ENCODE data around the gene HYLS1.

The HYLS1 gene

DNA sequence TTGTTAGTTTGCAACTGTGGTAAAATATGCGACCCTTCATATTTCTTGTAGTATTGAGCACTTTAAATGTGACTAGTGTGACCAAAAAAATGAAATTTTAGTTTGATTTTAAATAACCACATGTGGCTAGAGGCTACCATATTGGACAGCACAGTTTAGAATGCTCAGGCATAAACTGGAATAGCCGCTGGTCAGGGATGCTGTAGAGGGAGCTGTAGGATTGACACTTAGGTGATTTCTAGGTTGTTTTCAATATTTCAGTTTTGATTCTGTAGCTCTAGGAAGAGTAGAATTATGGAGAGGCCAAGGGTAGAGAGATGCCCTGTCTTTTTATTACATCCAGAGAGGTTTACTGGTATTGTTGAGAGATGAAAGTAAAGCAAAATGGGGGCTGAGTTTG is 47.6 kb downstream of the HYLS1 start:
- no peak for DNase-seq

DNA sequence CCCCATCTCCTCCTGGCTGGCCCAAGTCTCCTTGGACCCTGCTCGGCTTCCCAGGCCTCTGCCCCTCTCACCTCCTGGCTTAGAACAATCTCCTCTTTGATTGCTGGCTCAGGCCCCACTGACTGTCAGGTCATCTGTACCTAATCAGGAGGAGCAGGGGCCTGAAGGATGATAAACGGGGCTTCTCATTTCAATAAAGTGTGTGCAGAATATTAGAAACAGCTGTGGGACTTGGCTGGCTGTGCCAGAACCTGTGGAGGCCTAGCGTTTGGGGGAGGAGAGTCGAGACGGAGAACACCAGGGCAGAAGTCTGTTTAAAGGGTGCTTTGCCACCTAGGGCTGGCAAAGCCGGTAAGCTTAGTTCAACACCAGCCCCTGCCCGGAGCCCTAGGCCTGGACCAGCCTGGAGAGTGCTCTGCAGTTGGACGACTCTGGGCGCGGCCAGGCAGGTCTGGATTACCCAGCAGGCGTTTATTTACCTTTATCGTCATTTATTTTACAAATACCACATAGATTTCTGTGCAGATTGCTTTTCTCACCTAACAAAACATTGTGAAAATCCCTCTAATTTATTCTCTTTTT is 48.2 kb downstream of the HYLS1 start:
- DNase-seq: no peak

DNA sequence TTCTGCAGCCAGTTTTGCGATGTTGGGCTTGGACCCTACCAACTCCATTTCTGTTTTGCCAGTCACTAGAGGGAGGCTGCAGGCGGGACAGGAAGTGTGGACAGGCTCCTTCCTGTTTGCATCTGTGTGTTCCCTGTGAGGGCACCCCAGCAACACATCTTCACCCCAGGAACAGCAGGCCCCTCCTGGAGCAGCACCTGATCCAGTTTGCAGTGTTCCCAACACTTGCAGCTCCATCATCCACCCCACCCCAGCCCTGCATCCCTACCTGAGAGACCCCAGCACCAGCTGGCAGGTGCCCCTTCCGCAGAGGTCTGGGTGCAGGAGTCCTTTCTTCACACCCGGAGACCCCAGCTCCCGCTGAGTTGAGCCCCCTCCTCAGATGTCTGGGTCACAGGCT is 51.0 kb downstream of the HYLS1 start:
- DNase-seq: no peak

DNA sequence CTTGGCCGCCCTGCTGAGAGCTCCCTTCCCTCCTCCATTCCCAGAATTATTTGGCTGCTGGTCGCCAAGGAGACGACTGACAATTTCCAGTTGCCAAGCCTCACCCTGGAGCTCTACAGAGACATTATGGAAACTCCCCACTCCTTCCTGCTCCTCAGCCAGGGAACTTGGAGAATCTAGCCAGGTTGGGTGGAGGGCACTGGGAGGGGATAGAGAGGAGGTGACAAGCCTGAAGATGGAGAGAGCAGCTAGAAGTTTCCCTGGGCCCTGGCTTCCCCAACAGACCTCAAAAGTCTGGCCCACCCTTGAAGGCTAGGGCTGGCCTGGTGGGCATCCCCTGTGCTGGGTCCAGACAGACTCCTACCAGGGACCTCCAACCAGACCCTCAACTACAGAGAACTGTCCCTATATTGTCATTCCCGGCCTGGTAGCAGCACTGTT is 51.6 kb downstream of the HYLS1 start:
- DNase-seq: no peak

DNA sequence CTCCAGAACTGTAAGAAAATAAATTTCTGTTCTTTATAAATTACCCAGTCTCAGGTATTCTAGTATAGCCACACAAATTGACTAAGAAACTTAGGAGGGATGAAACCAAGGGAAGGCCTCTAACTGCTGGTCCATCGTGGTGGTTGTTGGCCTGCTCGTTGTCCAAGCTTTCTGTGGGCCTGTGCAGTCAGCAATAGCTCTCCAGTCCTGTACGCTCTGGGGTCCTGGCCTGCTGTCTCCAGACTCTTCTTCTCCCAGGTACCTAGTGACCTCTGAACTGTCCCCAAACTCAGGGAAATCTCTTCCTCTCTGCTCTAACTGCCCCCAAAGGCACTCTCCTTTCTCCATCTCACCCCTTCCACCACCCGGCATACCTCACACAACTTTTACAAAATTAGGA is 52.7 kb downstream of the HYLS1 start:
- DNase-seq: no peak

DNA sequence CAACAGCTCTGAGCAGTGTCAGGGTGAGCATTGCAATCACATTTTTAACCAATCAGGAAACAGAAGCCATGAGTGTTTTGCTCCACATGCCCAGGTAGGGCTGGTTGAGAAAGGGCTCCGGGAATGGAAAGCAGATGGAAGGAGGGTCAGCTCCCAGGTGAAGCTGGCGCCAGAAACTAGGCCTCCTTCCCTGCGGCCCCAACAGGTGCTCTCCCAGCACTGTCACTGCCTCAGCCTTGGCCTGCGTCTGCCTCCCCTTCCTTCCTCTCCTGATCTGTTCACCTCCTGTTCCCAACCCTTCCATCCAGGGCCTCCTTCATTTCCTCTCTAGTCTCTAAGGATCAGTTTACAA is 53.8 kb downstream of the HYLS1 start:
- DNase-seq: no peak

DNA sequence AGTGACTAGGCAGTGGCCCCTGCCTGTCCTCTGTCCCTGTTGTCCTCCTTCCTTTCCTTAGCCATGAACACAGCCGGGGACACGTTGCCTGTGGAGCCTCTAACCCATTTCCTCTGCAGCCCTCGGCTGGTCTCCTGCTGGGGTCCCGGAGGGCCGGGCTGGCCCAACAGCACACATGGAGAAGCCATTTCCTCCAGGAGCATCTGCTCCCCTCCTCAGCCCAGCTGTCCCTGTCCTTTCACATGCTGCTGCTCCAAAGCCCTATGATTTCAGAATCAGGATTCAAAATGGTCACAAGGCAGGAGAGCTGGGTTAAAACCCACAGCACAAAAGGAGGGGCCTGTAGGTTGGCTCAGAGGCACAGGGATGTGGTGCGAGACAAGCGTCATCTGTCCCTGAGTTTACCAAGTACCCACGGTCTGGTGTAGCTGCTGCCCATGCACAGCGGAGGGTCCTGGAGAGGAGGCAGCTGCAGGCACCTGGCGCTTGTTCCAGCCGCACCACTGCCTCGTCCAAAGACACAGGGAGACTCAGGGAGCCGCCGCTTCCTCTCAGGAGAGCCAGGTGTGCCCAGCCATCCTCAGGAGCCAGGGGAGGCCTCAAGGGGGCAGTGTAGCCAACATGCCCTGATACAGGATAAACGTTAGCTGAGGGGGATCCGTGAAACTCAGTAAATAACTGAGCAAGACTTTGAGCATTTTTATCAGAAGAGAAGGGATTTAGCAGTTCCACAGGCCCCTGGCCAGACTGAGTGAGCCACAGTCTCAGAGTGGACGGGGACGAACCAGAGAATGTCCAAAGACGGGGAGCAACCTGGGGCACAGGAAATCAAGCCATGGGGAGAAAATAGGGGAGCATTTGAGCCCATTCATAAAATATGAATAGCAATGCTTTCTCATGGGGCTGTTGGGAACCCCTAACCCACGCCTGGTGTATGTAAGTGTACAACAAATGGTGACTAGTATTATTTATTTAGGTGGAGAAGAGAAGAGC is 54.4 kb downstream of the HYLS1 start:
- DNase-seq: peak in 1 of 2 experiments; percentile 10

DNA sequence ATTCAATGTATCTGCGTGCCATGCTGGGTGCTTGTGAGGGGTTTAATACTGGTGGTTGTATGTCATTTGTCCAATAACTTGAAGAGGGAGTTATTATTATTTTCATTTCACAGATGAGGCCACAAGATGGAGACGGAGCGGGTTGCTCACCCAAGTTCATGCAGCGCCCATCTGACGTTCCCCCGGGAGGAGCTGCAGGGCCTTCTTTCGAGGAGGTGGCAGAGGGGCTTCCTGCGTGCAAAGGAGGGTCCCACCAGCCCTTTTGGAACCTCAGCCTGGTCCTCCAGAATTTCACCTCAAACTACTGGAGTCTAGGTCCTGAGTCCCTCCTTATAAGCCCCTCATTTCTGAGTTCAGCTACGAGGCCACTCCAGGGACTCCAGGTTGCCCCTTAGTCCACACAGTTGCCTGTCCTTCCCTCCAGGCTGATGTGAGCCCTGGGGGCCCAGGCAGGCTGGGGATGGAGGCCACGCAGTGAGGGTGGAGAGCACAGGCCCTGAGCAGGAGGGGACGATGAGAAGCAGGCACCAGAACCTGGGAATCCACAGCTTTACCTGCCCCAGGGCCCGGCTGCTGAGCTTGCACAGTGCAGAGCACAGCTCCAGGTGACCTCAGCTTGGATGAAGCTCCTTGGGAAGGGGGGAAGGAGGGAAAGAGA is 55.4 kb downstream of the HYLS1 start:
- DNase-seq: no peak

DNA sequence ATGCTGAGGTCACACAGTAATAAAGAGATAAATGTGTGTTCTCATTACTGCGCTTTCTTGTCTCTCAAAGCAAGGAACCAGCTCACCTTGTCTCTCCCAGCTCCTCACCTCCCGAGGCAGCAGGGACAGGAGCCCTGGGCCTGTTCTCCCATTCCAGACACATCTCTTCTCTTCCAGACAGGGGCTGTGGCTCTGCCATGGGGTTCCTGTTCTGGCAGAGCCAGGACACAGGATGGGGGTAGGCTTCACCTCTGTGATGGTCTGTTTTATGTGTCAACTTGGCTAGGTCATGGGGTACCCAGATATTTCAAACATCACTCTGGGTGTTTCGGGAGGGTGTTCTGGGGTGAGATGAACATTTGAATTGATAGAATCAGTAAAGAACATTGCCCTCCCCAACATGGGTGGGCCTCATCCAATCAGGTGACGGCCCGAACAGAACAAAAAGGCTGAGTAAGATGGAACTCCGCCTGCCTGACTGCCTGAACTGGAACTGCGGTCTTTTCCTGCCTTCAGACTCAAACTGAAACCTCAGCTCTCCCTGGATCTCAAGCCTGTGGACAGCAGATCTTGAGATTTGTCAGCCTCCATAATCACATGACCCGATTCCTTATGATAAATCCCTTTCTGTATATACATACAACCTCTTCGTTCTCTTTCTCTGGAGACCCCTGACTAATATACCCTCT is 56.3 kb downstream of the HYLS1 start:
- DNase-seq: no peak

DNA sequence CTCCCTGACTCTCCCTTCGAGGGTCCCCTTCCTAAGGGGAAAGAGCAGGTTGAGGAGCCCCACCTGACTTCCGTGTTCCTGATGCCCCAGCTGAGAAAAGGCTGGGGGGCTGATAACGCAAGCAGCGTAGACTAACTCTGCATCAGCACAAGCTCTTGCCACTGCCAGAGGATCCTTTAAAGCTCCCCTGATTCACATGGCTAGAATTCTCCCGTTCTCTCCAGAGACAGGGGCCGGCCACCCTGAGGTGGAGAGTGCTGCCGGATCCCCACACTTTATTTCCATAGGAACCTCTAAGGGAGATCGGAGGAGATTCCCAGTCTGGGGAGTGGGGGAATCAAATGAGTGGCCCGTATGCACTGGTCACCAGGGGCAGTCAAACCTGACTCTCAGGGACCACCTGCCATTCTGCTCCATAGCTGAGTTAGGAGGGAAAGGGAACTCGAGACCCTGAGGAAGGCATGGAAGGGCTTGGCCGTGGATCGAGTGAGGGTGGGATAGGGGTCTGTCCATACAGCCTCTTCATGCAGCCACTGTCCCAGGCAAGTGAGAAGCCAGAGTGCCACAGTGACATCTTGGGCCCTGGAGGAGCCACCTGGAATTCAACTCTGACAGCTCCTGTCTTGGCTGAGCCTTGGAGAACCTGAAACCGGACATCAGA is 57.0 kb downstream of the HYLS1 start:
- DNase-seq: no peak

DNA sequence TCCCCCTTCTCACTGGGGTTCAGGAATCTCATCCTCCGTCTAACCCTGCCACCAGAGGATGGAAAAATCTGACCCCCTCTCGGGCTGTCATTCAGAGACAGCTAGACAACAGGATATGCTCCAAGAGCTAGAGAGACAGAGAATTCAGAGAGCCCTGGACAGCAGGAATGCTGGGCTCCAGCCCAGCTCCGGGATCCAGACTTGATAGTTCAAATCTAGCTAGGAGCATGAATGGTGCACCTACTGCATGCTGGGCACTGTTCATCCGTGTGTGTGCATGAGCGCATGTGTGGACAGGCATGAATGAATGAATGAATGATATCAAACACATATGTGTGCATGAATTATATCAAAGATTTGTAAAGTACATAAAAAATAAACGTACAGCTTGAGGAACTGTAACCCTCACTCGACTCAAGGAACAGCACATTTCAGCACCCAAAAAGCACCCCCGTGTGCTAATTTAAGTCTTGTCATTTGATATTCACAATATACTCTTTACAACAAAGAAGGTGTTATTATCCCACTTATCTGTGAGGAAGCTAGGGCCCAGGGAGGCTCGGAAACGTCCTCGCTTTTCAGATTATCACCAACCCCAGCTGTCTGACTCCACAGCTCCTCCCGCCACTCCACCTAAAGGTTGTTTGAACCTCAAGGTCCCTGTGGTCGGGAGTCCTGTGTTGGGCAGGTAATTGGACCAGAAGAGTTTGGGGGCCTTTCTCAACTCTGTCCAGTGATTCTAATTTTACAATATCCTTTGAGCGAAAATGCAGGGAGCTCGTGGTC is 57.7 kb downstream of the HYLS1 start:
- DNase-seq: no peak

DNA sequence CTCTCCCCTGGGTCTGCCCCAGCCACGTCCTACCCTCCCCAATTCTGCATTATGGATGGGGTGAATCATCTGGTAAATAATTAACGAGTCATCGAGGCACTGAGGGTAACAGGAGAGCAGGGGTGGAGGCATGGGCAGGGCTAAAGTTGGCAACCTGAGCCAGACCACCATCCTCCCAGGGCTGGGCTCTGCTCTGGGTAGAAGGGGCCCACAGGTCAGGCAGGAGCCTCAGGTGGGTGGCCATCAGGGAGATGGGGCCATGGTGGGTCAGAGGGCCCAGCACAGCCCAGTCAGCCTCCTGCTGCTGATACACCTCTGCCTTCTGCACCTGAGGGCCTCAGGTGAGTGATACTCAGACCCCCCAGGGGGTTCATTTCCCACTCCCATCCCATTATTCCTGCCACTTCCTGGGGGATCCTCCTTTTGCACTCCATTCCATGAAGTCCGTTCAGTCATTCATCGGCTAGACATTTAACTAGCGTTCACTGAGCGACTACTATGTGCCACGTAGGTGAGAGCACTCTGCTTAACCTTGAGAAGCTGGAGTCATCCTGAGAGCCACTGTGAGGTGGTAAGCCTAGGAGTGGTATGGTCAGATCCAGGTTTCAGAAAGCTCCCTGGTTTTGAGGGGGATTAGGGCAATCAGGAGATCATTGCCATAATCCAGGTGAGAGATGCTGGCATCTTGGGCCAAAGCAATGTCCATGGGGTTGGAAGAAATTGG is 58.5 kb downstream of the HYLS1 start, which contains the start of gene VSIG10L2:
TSS of gene VSIG10L2 (plus strand) at position 248 of the 724 bp plus-strand sequence. CDS start at position 260, 12 bp downstream.
- no peak for DNase-seq

DNA sequence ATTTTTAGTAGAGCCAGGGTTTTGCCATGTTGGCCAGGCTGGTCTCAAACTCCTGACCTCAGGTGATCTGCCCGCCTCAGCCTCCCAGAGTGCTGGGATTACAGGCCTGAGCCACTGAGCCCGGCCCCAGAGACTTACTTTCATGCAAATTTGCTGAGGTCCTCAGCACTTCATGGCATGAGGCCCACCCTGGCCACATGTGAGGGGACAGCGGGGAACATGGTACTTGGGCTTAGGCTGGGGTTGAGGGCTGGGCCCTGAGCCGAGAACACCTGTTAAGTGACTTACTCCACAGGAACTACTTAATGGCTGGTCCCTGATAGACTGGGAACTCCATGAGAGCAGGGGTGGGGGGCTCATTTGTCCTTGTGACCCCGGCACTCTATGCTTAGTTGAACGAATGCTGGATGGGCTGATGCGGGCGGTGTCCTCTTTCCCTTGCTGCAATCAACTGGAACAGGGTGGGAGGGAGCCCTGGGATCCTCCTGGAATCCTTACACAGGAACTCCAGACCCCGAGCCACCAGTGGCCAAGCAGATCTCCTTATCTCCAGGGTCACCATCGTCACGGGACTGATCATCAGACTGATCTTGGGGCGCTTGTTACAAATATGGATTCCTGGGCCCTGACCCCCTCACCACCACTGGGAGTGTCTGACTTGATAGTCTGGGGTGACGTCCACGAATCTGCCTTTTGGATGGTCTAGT is 59.4 kb downstream of the HYLS1 start:
- DNase-seq: no peak

DNA sequence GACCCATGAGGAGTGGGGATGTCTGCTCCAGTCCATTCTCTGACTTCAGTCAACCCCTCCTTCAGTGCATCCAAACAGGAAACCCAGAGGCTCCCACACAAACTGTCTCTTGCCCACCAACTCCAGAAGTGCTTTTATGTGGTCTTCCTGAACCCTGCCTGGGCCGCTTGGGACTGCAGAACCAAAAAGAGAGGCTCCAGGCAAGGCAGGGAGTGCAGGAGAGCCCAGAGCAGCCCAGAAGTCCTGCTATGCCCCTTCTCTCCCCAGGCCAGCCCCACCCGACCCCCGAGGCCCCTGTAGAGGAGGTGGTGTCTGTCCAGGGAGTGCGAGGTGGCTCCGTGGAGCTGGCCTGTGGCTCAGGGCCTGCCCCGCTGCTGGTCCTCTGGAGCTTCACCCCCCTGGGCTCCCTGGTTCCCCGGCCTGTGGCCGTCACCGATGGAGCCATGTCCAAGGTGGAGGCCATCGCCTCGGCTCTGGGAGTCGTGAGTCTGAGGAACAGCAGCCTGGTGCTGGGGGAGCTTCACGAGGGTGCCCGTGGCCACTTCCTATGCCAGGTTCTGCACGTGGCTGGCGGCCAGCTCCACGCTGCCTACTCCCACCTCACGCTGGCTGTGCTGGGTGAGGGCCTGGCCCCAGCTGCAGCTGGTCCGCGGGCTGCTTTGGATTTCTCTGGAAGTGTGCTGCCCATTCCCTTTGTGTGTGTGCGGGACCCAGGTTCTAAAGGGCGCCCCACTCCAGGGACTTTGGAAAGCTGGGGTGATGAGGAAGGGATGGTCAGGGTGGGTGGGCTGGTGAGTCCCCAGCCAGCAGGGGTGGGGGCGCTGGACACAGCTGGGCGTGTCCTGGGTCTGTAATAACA is 60.2 kb downstream of the HYLS1 start:
- DNase-seq: no peak

DNA sequence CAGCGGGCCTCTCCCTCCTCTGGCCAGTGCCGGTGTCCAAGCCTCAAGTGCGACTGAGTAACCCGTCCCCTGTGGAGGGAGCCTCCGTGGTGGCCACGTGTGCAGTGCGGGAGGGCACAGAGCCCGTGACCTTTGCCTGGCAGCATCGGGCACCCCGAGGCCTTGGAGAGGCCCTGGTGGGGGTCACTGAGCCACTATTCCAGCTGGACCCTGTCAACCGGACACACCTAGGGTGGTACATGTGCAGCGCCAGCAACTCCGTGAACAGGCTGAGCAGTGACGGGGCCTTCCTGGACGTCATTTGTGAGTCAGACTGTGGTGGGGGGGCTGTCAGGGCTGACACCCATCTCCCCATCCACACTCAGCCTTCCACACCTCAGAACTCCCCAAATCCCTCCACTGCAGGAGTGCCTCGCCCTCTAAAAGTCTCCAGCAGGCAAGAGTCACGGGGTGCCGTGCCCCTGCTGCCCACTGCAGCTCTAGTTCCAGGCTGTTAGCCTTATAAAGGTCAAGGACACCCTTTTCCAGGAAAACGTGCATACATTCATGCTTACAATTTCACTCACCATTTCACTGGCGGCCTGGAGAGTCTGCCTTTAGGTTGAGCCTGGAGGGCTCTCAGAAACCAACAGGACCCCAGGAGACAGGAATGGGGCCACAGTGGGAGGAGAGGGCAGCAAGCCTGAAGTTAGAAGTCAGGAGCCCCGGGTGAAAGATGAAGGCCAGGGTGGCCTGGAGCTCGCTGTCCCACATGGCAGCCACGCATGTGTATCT is 61.0 kb downstream of the HYLS1 start:
- DNase-seq: no peak

DNA sequence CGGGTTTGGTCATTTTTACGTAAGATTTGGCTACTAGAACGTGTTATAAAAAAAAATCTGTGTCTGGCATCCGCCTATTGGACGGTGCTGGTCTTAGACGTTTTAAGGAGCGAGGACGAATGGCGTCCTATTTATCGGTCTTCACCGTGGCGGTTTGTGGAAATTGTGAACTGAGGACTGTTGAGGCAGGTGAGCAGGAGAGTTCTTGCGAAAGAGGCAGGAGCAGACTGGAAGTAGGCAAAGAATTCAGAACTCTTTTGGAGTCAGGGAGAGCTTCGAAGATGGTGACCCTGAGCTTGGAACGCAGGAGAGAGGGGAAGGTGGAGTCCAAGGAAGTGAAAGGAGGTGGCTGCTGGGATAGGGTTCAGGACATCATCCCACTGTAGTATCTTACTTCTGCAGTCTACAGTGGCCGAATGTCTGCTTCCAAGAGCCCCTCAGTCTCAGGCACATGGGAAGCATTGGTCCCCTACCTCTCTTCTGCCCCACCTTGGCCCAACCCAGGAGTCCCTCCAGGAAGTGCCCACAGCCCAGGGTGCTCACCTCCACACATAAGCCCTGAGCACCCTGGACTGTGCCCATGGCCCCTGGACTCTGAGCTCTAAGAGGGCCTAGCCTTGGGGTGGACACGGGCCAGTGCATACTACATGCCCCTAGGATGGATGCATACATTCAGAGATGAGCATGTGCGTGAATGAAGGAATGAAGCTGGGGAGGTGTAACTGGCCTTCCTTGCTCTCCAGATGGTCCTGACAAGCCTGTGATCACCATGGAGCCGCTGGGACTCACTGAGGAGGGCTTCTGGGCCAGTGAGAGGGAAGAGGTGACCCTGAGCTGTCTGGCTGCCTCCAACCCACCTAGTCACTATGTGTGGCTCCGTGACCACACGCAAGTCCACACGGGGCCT is 62.1 kb downstream of the HYLS1 start:
- DNase-seq: no peak

DNA sequence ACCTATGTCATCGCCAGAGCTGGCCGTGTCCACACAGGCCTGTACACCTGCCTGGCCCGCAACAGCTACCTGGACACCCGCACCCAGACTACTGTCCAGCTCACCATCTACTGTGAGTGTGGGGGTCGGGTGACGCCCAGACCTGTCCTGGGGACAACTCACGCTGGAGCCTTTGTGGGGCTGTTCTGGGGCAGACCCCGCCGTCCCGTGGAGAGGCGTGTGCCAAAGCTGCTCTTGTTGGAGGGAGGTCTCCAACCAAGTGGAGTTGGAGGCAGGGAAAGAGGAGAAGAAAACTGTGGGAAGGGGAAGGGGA is 62.7 kb downstream of the HYLS1 start:
- DNase-seq: no peak
